Measurements from ENCODE around the gene TYW1.
"Not testable (repeated sequence)": the region's sequence is repeated elsewhere in the genome, so short reads cannot be mapped to it uniquely, and the experiment has no call there.

The TYW1 gene

DNA sequence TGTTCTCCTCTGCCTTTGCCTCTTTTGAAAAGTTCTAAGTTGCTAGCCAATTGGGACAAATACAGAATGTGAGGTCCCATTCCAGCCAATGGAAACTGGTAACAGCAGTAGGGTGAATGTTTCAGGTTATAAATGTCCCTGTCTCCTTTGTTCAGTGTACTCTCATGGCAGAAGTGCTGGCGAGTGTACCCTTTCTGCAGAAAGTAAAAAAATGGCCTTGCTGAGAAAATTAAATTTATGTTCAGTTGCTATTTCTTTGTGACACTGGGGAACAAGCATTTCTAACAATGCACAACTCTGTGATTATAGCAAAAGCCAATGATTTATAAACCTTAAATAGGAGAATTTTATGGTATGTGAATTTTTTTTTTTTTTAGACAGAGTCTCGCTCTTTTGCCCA lies 79.5 kb downstream of the TYW1 start:
- H3K9me3 ChIP-seq (ENCODE audit: control extremely low read depth in 1 of 5, control insufficient read depth in 4 of 5, insufficient read depth in 2 of 5, low read depth in 1 of 5, low read length in 4 of 5), result peaks cover 0 to 43% (median 9%) of the 10 kb centered on the region in 5 experiments
- WGBS (ENCODE audit: insufficient coverage), result 80% methylated on average over 1 of the region's 2 CpGs
- POLR2A ChIA-PET; CTCF ChIA-PET; H3K4me1 ChIP-seq (ENCODE audit: control extremely low read depth in 1 of 4, control insufficient read depth in 4 of 4, insufficient read depth in 4 of 4, low read length in 3 of 4); H3K27me3 ChIP-seq (replicated peaks in 2 of 5; ENCODE audit: control insufficient read depth in 4 of 5, insufficient read depth in 5 of 5, low read length in 4 of 5); H3K4me3 ChIP-seq (ENCODE audit: control insufficient read depth in 1 of 7, extremely low read depth in 1 of 7, insufficient read depth in 4 of 7, low read depth in 2 of 7, low read length in 6 of 7); DNase-seq; H3K27ac ChIP-seq (ENCODE audit: insufficient read depth in 1 of 2, low read depth in 1 of 2, low read length in 2 of 2, poor library complexity in 1 of 2, severe bottlenecking in 2 of 2): not testable (repeated sequence)
- H3K36me3 ChIP-seq (ENCODE audit: control insufficient read depth in 4 of 4, insufficient read depth in 4 of 4, low read length in 3 of 4), result peaks cover 0 to 43% (median 7%) of the 10 kb centered on the region in 4 experiments

DNA sequence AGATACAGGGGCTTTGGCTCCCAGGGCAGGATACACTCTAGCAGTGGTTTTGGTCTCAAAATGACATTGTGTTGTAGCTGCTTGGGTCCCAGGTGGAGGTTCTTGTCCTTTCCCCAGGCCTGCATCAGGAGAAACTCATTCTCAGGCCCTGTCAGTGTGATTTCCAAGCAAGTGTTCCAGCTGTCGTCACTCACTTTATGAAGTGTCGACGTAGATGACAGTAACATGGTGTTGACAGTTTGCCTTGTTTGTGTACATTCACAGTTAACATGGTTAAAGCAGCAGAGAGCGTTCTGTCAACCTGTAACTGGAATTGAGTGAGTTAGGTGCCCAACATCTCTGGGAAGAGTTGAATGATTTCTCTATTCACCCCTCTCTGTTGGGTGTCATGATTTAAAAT lies 86.2 kb downstream of the TYW1 start:
- DNase-seq; H3K4me1 ChIP-seq (ENCODE audit: control extremely low read depth in 1 of 4, control insufficient read depth in 4 of 4, insufficient read depth in 4 of 4, low read length in 3 of 4); H3K27me3 ChIP-seq (replicated peaks in 2 of 5; ENCODE audit: control insufficient read depth in 4 of 5, insufficient read depth in 5 of 5, low read length in 4 of 5); CTCF ChIA-PET; H3K27ac ChIP-seq (ENCODE audit: insufficient read depth in 1 of 2, low read depth in 1 of 2, low read length in 2 of 2, poor library complexity in 1 of 2, severe bottlenecking in 2 of 2); POLR2A ChIA-PET; H3K4me3 ChIP-seq (ENCODE audit: control insufficient read depth in 1 of 7, extremely low read depth in 1 of 7, insufficient read depth in 4 of 7, low read depth in 2 of 7, low read length in 6 of 7): not testable (repeated sequence)
- peaks cover 0 to 20% (median 0%) of the 10 kb centered on the region in 5 experiments for H3K9me3 ChIP-seq (ENCODE audit: control extremely low read depth in 1 of 5, control insufficient read depth in 4 of 5, insufficient read depth in 2 of 5, low read depth in 1 of 5, low read length in 4 of 5)
- peaks cover 0 to 26% (median 3%) of the 10 kb centered on the region in 4 experiments for H3K36me3 ChIP-seq (ENCODE audit: control insufficient read depth in 4 of 4, insufficient read depth in 4 of 4, low read length in 3 of 4)
- no CpG with 5 or more reads among the region's 4 CpGs for WGBS (ENCODE audit: insufficient coverage)

DNA sequence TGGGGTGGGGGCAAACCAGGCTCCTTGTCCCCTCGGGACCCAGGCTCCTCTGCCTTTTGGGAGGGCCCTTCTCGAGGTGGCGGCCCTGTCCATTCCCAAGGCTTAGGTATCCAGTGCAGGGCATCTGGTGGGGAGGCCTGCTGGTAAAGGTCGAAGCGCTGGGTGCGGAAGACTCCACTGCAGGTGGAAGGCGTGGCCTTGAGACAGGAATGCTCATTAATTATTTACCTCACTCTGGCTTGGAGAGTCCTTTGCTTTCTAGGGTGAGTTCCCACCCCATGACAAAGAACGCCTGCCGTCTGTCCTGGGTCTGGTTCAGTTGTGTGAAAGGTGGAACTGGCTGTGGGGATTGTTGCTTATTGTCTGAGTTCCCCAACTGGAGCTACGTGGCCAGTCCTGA lies 92.6 kb downstream of the TYW1 start:
- 95% methylated on average over 6 of the region's 10 CpGs for WGBS (ENCODE audit: insufficient coverage)
- H3K27me3 ChIP-seq (replicated peaks in 2 of 5; ENCODE audit: control insufficient read depth in 4 of 5, insufficient read depth in 5 of 5, low read length in 4 of 5); POLR2A ChIA-PET; H3K27ac ChIP-seq (ENCODE audit: insufficient read depth in 1 of 2, low read depth in 1 of 2, low read length in 2 of 2, poor library complexity in 1 of 2, severe bottlenecking in 2 of 2); CTCF ChIA-PET; H3K4me1 ChIP-seq (ENCODE audit: control extremely low read depth in 1 of 4, control insufficient read depth in 4 of 4, insufficient read depth in 4 of 4, low read length in 3 of 4); H3K4me3 ChIP-seq (ENCODE audit: control insufficient read depth in 1 of 7, extremely low read depth in 1 of 7, insufficient read depth in 4 of 7, low read depth in 2 of 7, low read length in 6 of 7); DNase-seq; H3K9me3 ChIP-seq (ENCODE audit: control extremely low read depth in 1 of 5, control insufficient read depth in 4 of 5, insufficient read depth in 2 of 5, low read depth in 1 of 5, low read length in 4 of 5): not testable (repeated sequence)
- peaks cover 0 to 12% (median 3%) of the 10 kb centered on the region in 4 experiments for H3K36me3 ChIP-seq (ENCODE audit: control insufficient read depth in 4 of 4, insufficient read depth in 4 of 4, low read length in 3 of 4)

DNA sequence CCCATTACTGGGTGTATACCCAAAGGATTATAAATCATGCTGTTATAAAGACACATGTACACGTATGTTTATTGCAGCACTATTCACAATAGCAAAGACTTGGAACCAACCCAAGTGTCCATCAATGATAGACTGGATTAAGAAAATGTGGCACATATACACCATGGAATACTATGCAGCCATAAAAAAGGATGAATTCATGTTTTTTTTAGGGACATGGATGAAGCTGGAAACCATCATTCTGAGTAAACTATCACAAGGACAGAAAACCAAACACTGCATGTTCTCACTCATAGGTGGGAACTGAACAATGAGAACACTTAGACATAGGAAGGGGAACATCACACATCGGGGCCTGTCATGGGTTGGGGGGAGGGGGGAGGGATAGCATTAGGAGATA lies 94.4 kb downstream of the TYW1 start:
- H3K36me3 ChIP-seq (ENCODE audit: control insufficient read depth in 4 of 4, insufficient read depth in 4 of 4, low read length in 3 of 4); H3K4me3 ChIP-seq (ENCODE audit: control insufficient read depth in 1 of 7, extremely low read depth in 1 of 7, insufficient read depth in 4 of 7, low read depth in 2 of 7, low read length in 6 of 7); H3K27me3 ChIP-seq (replicated peaks in 2 of 5; ENCODE audit: control insufficient read depth in 4 of 5, insufficient read depth in 5 of 5, low read length in 4 of 5); H3K4me1 ChIP-seq (ENCODE audit: control extremely low read depth in 1 of 4, control insufficient read depth in 4 of 4, insufficient read depth in 4 of 4, low read length in 3 of 4); H3K9me3 ChIP-seq (ENCODE audit: control extremely low read depth in 1 of 5, control insufficient read depth in 4 of 5, insufficient read depth in 2 of 5, low read depth in 1 of 5, low read length in 4 of 5); H3K27ac ChIP-seq (ENCODE audit: insufficient read depth in 1 of 2, low read depth in 1 of 2, low read length in 2 of 2, poor library complexity in 1 of 2, severe bottlenecking in 2 of 2); DNase-seq; CTCF ChIA-PET; POLR2A ChIA-PET: not testable (repeated sequence)
- no CpG with 5 or more reads among the region's 2 CpGs for WGBS (ENCODE audit: insufficient coverage)

DNA sequence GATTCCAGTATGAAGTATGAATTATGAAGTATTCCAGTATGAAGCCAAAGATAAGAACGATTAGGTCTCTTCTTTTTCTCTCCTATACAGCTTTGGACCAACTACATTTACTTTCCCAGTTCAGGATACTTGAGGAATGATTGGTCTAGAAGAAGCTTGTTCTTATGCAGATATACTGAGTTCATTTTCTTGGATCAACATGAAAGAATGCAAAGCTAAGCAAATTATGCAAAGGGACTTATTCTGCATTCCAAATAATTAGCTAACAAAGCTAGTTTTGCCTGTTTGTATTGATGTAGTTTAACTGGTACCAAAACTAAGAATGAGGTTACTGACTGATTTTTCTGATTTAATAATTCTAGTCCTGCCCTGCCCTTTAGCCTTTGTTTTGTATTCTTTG lies 101.4 kb downstream of the TYW1 start:
- H3K4me3 ChIP-seq (ENCODE audit: control insufficient read depth in 1 of 7, extremely low read depth in 1 of 7, insufficient read depth in 4 of 7, low read depth in 2 of 7, low read length in 6 of 7); DNase-seq; H3K36me3 ChIP-seq (ENCODE audit: control insufficient read depth in 4 of 4, insufficient read depth in 4 of 4, low read length in 3 of 4); H3K4me1 ChIP-seq (ENCODE audit: control extremely low read depth in 1 of 4, control insufficient read depth in 4 of 4, insufficient read depth in 4 of 4, low read length in 3 of 4); H3K9me3 ChIP-seq (ENCODE audit: control extremely low read depth in 1 of 5, control insufficient read depth in 4 of 5, insufficient read depth in 2 of 5, low read depth in 1 of 5, low read length in 4 of 5); H3K27me3 ChIP-seq (replicated peaks in 2 of 5; ENCODE audit: control insufficient read depth in 4 of 5, insufficient read depth in 5 of 5, low read length in 4 of 5); H3K27ac ChIP-seq (ENCODE audit: insufficient read depth in 1 of 2, low read depth in 1 of 2, low read length in 2 of 2, poor library complexity in 1 of 2, severe bottlenecking in 2 of 2); CTCF ChIA-PET; POLR2A ChIA-PET: not testable (repeated sequence)
- no CpG with 5 or more reads among the region's 1 CpG for WGBS (ENCODE audit: insufficient coverage)

DNA sequence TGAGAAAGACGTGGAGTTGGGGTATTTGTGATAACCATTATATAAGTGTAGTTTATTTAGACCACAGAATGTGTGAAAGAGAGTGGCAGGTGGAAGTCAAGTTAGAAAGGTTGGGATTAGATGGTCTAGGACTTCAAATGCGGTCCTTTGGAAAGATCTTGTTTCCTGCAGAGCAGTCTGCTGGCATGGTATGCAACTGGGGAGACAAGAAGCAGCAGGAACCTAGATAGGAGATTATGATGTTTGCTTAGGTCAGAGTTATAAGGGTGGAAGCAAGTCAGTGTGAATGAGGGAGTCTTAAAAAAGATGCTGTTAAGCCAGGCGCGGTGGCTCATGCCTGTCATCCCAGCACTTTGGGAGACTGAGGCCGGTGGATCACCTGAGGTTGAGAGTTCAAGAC lies 102.8 kb downstream of the TYW1 start:
- 80% methylated on average over 1 of the region's 5 CpGs for WGBS (ENCODE audit: insufficient coverage)
- H3K4me3 ChIP-seq (ENCODE audit: control insufficient read depth in 1 of 7, extremely low read depth in 1 of 7, insufficient read depth in 4 of 7, low read depth in 2 of 7, low read length in 6 of 7); H3K27me3 ChIP-seq (replicated peaks in 2 of 5; ENCODE audit: control insufficient read depth in 4 of 5, insufficient read depth in 5 of 5, low read length in 4 of 5); H3K27ac ChIP-seq (ENCODE audit: insufficient read depth in 1 of 2, low read depth in 1 of 2, low read length in 2 of 2, poor library complexity in 1 of 2, severe bottlenecking in 2 of 2); H3K4me1 ChIP-seq (ENCODE audit: control extremely low read depth in 1 of 4, control insufficient read depth in 4 of 4, insufficient read depth in 4 of 4, low read length in 3 of 4); H3K9me3 ChIP-seq (ENCODE audit: control extremely low read depth in 1 of 5, control insufficient read depth in 4 of 5, insufficient read depth in 2 of 5, low read depth in 1 of 5, low read length in 4 of 5); CTCF ChIA-PET; POLR2A ChIA-PET; DNase-seq: not testable (repeated sequence)
- H3K36me3 ChIP-seq (ENCODE audit: control insufficient read depth in 4 of 4, insufficient read depth in 4 of 4, low read length in 3 of 4), result peaks cover 0 to 11% (median 2%) of the 10 kb centered on the region in 4 experiments

DNA sequence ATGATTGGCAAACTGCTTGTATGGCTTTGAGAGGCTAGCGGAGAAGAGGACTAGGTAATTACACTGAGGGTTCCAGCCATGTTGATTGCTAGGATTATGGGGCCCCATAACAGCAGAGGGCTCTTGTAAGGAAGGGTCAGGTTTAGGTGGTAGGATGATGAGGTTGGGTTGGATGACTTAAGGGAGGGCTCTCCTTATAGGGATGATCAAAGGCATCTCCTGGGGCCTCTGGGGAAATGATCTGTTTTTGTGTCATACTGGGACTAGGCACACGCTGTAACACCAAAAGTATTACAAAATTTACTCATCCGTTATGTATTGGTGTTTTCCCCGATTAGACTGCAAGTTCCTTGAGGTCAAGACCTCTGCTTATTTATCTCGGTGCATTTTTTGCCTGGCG lies 103.4 kb downstream of the TYW1 start:
- DNase-seq; CTCF ChIA-PET; POLR2A ChIA-PET; H3K4me1 ChIP-seq (ENCODE audit: control extremely low read depth in 1 of 4, control insufficient read depth in 4 of 4, insufficient read depth in 4 of 4, low read length in 3 of 4); H3K9me3 ChIP-seq (ENCODE audit: control extremely low read depth in 1 of 5, control insufficient read depth in 4 of 5, insufficient read depth in 2 of 5, low read depth in 1 of 5, low read length in 4 of 5); H3K36me3 ChIP-seq (ENCODE audit: control insufficient read depth in 4 of 4, insufficient read depth in 4 of 4, low read length in 3 of 4); H3K27me3 ChIP-seq (replicated peaks in 2 of 5; ENCODE audit: control insufficient read depth in 4 of 5, insufficient read depth in 5 of 5, low read length in 4 of 5); H3K27ac ChIP-seq (ENCODE audit: insufficient read depth in 1 of 2, low read depth in 1 of 2, low read length in 2 of 2, poor library complexity in 1 of 2, severe bottlenecking in 2 of 2); H3K4me3 ChIP-seq (ENCODE audit: control insufficient read depth in 1 of 7, extremely low read depth in 1 of 7, insufficient read depth in 4 of 7, low read depth in 2 of 7, low read length in 6 of 7): not testable (repeated sequence)
- WGBS (ENCODE audit: insufficient coverage), result 97% methylated on average over 5 of the region's 6 CpGs

Data from common myeloid progenitor, CD34-positive (primary cell).